ENCODE measurements around the gene NAXD.
"Not testable (repeated sequence)": the region's sequence is repeated elsewhere in the genome, so short reads cannot be mapped to it uniquely, and the experiment has no call there.

The NAXD gene

DNA sequence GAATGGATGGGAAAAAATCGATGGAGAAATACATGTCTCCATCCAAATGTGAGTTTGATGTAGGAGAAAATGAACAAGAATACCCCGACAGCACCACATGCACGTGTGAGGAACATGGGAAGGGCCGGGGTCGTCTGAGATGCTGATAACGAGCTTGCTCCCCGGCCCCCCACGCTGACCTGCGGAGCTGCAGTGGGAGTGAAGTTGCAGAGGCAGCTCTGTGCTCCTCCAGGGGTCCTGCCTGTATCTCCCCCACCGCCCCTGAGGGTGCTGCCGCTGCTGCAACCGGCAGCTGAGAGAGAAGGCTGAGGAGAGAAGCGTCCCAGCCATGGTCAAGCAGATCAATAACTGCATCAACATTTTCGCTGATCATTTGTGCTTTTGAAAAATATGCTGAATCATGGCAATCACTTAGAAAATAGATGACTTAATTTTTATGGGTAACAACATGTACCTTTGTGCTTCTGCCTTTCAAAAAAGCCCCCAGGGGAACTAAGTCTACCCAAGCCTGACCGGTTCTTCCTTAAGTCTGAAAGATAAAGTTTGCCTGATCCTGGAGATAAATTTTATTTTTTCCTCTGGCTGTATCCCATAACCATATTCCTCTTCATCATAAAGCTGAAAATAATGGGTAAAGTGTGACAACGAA is 18.2 kb upstream of the NAXD start:
- no peak for DNase-seq

DNA sequence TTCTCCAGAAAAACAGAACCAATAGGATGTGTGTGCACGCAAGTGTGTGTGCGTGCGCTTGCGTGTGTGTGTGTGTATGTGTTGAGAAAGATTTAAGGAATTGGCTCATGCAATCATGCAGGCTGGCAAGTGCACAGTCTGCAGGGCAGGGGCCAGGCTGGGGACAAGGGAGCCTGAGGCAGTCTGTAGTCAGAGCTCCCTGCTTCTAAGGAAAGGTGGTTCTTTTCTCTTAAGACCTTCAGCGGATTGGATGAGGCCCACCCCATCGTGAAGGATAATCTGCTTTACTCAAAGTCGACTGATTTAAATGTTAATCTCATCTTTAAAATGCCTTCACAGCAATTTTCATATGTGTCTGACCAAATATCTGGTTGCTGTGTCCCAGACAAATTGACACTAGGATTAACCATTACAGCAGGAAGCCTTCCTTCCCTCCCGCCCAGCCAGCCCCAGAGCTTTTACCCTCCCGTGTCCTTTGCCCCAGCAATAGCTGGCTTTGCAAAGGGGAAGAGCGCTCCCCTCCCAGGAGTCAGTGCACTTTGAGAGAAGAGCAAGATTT is 15.0 kb upstream of the NAXD start:
- no peak for DNase-seq

DNA sequence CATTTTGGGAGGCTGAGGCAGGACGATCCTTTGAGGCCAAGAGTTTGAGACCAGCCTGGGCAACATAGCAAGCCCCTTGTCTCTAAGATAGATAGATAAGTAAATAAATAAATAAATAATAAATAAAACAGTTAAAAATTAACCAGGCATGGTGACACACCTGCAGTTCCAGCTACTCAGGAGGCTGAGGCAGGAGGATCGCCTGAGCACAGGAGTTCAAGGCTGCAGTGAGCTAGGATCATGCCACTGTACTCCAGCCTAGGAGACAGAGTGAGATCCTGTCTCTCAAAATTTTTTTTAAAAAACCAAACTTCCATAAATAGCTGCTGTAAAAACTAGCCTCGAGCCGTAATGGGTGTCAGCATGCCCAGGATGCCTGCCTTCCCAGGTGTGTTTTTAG is 14.4 kb upstream of the NAXD start:
- DNase-seq: no peak

DNA sequence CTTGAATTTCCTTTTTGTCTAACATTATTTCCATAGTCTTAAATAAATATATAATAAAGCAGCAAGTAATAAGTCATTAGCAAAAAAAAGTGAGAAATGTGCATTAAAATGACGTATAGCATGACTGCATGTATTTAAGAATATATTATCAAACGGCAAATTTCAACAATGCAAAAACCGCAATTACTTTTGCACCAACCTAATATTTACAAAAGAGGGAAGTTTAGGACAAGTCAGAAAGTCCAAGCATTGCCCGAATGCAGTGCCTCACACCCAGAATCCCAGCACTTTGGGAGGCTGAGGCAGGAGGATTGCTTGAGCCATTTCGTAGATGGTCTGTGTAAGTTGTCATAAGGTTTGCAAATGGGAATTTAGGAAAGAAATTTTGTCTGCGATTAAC is 10.2 kb upstream of the NAXD start:
- no peak for DNase-seq

DNA sequence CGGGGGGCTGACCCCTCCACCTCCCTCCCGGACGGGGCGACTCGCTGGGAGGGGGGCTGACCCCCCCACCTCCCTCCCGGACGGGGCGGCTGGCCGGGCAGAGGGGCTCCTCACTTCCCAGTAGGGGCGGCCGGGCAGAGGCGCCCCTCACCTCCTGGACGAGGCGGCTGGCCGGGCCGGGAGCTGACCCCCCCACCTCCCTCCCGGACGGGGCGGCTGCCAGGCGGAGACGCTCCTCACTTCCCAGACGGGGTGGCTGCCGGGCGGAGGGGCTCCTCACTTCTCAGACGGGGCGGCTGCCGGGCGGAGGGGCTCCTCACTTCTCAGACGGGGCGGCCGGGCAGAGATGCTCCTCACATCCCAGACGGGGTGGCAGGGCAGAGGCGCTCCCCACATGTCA is 9.1 kb upstream of the NAXD start:
- not testable (repeated sequence) for DNase-seq

DNA sequence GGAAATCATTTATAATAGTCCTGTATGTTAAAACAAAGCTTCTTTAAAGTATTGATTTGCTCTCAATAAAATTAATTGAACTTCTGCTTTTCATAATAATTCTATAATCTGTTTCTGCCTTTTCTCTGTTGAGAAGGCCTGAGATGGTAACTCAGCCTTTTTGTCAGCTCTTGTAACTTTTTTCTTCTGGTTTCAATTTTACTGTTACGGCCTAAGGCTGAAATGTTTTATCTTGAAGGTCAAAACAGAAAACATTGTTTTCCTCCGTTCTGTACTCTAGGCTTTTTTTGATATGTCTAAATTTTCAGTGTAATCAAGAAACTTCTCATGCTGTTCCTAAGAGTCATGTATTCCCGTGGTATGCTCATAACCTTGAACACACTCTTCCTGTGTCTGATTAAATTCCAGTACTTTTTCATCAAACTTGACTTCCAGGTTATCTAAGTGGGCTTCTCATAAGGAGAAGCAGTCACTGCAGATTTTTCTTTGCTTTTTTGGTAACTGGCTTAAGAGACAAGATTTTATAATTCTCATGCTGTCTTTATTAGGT is 7.6 kb upstream of the NAXD start:
- no peak for DNase-seq

DNA sequence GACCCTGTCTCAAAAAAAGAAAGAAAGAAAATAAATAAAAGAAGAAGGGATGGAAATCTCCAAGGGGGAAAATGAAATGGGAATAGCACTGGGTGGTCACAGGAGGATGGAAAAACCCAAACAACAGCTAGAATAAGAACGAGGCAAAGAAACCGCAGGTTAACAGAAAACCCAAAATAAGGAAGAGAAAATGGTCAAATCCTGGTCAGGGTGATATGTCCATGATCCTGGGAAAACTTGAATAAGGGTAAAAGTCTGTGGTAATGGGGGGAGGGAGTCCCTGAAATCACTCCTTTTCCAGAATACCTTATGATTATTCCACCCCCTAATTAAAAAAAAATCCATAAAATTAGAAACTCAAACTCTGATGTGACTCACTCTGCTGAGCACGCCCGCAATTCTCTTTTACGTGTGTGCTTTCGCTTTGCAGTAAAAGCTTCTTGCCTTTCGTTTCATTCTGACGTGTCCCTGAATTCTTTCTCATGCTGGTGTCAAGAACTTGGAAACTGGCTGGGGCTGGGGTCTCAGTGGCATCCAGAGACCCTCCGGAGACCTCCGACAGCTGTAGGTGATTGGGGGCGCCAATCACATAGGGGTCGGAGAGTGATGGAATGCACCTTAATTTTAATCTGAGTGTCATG is 4.3 kb upstream of the NAXD start:
- DNase-seq: no peak

DNA sequence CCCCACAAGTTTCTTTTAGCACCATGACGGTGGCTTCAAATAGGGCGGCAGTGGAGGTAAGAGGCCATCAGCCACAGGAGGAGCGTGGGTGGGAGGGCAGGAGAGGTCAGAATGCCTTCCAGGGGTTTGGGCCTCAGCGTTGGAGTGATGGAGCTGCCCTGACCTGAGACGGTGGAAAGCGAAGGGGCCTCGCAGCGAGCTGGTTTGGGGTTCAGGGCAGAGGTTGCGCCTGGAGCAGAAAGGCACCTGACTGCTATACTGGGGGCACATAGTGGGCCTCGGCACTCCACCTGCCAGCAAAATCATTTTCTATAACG is 382 bp upstream of the NAXD start:
- DNase-seq: no peak

DNA sequence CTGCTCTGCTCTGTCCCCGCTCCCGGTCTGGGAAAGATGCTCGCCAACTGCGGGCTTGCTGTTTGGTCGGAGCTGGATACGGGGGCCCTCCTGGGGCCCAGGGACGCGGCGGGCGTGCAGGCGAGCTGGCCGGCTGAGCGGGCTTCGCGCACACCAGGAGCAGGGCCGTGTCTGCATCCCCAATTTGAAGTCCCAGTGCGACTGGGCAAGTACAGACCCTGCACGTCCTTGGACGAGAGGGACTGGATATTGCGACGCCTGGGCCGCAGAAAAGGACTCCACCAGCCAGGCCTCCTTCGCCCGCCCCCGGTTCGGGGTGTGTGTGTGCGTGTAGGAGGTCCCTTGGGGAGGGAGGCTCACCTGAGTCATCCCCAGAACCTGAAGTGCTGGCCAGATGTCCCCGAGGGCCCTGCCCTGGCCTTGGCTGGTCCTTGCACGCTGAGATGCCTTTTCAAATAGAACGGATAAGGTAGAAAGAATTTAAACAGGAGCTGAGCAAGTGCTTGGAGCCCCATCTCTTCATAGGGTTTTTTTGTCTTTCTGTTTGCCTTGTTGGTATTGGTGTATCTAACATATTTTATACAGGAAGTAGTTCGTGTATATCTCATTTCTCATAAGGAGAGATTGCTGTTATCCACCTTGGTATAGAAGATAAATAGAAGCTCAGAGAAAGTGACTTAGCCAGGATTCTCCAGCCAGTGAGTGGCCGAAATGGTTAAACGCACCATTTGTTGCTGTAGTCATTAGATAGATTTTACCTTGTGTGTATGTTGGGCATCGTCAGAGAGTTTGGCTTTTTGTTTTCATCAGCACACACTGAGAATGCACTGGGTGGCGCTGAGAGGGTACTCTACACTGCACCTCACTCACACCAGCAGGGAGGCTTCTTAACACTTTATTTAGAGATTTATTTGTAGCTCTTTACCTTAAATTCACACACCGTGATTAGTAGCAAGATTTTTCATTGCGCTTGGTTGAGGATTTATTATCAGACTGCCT is 1.1 kb downstream of the NAXD start:
- DNase-seq: no peak

DNA sequence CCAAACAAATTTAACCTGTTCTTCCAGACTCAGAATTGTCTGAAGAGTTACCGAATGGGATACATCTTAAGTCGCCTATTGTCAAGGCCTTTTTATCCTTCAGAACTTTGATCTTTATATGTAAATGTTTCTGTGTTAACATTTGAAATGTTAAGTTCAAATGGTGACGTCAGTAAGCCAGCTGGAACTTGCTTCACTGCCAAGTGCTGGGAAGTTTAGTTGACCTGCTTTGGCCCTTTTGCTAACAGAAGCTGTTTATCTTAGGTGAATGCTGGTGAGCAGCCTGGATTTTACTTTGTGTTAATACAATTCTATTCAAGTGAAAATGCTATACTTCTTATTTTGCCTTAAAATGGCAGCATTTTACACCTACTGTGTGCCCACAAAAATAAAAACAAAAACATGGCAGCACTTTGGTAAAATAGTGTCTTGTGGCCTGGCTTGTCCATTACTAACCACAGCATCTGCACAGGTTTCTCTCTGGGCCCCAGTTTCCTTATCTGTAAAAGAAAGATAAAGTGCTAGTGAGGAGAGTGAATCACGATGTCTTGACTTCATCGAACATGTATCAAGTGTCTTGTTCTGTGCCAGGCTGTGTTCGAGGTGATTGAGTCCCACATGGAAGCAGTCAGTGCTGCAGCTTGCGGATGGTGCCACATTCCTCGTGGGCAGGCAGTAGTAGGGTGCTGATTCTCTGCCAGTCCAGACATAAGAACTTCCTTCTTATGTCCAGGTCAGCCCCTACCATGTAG is 2.2 kb downstream of the NAXD start:
- DNase-seq: no peak

DNA sequence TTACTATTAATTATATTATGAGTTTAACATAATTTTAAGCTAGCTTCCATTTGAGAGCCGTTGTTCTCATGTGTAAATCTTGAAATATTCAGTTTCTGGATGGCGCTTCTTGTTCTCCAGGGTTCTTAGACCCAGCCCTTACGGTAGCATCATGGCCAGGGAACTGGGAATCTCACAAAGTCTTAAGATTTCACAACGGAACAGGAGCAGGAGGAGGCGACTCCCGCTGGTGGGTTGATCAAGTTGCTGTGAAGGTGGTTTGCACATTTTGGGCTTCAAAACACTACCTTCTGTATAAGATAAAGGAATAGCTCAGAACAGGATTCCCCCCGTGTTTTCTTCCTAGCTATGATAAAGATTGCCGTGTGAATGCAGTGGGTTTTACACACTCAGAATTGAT is 2.8 kb downstream of the NAXD start:
- no peak for DNase-seq

DNA sequence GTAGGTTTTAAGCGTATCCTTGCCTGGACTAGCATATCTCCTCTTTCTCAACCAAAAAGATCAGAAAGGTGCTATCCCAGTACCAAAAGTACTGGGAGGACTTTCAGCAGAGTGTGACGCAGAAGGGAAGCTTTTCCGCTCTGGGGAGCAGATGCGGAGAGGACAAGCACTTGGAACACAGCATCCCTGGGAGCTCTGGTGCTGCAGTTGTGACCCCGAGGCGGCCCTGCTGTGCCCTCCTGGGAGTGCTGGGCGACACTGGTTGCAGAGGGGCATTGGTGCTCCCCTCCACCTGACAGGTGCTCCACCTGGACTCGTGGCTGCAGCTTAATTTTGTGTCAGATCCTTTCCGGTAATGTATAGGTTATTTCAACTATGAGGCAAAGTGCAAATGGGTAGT is 3.4 kb downstream of the NAXD start:
- no peak for DNase-seq

DNA sequence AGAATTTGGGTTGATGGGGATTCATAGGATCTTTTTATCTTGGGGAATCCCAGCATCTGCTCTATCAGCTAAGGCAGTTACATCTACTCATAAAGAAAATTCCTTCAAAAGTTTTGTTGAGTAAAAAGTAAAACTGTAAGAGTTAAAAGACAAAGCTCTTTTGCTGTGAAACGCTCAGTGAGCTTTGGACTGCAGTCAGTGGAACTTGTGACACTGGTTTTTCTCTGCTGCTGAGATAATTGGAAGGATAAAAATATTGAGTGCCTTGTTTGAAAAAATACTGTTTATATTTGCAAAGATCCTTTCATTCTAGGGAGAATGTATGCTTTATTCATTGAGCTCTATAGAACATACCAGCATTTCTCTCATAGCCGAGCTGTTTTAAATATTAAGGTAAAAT is 5.3 kb downstream of the NAXD start:
- DNase-seq: no peak

DNA sequence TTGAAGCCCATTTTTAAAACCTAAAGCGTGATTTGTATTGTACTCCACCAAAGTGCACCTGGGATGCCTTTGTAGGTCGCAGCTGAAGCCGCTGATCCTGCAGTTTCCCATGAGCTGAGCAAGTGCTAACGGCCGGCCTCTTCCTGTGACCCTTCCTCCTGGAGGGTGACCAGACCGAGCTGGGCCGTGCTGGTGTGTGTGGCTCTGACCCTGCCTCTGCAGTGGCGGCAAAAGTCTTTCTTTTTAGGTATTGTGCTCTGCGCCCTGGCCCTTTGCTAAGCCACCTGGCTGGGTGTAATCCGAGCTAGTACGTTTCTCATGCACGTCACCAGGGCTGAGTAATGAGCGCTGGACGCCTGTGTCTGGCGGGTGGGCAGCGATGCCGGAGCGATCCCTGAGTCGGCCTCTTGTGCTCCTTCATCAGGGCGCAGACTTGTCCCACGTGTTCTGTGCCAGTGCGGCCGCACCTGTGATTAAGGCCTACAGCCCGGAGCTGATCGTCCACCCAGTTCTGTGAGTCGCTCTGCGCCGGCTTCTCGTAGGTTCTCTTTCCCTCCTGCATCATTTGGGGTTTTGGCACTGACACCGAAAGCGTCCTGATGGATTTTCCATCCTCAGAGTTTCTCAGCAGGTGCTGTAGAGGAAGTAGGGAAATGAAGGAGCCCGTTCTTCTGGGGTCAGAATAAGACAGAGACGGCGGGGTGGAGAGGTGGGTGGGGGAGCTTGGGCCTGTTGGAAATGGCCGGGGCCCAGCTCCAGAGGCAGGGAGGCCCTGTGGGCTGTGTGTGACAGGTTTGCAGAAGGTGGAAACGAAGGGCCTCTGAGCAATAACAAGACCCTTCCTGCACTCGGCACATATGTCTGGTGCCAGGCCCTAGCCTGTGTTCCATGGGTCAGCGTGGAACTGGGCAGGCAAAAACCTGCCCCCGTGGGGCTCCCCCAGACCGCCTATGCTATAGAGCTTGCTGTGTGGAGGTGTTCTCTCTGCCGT is 9.7 kb downstream of the NAXD start:
- no peak for DNase-seq

DNA sequence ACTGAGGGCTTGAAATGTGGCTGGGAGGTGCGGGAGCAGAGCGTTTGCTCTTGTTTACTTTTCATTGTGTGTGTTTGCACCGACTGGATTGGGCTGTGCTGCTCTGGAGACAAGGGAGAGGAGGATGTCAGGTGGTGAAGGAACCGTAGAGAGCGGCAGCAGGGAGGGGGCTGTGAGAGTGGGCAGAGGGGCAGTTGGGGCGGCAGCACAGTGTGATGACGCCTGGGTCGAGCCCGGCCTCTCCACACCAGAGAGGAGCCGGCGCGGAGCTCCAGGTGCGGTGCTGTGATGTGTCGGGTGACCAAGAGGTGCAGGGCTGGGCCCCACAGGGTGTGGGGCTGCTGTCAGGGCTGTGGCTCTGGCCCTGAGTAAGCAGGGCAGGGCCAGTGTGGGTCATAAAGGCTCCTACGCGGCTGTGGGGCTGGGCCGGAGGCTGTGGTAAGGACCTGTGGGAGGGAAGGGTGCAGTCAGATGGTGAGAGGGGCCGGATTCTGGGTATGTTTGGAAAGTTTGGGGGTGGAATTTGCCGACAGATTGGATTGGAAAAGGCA is 10.5 kb downstream of the NAXD start:
- DNase-seq: no peak

DNA sequence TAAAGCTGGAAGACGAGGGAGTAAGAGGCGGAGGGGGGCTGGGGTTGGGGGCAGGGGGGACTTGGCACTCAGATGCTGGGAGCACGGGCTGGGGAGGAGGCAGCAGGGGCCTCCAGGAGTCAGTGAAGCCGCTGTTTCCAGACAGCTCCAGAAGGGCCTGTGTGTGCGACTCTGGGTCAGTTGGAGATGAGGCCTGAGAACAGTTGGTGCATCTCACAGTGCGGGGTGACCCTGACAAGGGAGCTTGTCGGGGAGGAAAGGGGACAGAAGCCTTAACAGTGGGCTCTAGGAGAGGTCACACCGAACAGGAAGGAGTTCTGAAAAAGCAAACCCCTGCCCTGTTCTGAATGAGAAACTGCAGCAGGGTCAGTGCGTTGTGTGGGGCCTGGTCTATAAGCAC is 11.2 kb downstream of the NAXD start:
- no peak for DNase-seq

DNA sequence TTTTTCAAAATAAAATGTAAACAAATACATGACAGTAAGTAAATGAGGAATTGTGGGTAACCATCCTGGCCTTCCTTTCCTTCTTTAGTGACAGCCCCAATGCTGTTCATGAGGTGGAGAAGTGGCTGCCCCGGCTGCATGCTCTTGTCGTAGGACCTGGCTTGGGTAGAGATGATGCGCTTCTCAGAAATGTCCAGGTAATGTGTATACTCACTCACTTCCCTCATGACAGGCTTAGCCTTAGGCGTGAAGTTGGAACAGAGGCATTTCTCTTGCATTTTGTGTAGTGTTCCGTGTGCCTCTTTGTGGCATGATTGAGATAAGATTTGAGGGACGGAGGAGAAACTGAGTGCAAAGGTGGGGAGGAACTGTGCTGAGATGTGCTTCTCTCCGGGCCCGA is 12.0 kb downstream of the NAXD start:
- no peak for DNase-seq

DNA sequence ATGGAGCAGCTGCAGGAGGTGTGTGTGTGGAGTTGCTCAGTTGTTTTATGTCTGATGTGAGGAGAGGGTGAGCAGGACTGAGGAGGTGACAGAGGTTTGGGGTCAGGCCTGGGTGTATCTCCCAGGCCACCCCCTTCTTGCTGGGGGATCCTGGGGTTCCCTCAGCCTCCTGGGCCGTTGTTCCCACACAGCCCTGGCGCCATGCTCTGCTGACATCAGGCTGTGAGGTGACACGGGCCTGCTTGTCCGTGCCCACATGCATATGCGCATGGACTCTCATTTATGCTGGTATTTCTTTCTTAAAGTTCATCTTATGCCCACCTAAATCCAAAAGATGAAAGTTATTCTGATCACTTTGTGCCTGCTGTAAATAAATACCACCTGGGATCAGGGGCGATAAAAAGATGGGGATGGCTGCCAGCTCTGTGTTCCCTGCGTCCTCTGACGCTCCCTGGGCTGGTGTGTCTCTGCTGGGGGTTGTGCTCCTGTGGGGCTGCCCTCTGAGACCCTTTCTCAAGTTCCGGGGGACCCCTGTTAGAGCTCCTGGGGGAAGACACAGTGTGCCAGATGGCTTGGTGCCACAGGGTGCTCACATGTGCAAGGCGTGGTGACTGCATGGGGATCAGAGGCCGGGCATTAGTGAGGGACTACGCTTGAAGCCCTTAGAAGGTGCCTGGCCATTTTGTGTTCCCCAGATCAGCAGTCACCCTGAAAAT is 12.6 kb downstream of the NAXD start:
- no peak for DNase-seq

DNA sequence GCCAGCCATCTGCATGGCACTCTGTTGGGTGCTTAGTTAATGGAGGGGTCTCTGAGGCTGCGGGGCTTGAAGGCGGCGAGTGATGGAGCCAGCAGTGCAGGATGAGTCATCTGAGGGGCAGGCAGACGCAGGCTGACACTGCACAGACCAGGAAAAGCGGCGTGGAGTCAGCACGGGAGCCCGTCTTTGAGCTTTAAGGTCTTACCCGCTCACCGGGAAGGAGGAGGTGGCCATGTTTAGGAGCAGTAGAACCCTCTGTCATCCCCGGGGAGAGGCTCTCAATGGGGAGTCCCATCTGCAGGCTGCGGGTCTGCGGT is 13.1 kb downstream of the NAXD start:
- no peak for DNase-seq

DNA sequence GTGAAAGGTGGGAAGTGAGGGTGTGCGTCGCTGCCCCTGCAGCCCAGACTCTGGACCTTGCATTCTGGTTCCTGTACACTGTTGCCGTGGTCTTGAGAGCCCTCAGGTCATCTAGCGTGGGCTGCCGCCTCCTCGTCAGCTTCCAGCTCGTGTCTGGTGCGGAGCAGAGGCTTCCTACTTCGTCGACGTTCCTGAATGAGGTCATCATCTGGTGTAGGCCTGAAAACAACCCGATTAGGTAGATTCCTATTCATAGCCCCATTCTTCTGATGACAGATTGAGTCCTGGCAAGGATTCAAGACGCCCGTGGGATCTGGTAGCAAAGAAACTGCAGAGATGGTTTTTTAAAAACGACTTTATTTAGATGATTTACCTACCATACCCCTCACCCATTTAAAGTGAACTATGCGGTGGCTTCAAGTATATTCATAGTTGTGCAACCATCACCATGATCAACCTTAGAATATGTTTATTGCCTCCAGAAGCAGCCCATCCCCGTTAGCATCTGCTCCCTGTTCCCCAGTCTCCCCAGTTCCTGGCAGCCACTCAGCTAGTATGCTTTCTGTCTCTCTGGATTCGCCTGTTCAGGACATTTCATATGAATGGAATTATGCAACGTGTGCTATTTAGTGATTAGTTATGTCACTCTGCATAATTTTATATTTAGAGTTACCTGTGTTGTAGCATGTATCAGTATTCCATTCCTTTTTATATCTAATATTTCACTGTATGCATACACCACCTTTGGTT is 13.8 kb downstream of the NAXD start:
- DNase-seq: no peak
